ENCODE measurements around the gene TICAM1. TPM values are rescaled to one million over a fixed set of nuclear protein-coding genes. Genes with fewer than 3 reads are reported as not detected.

TICAM1 gene
- polyA plus RNA-seq, 1 experiment = 1.9 TPM

- no peak overlapping the region for H3K4me3 ChIP-seq (ENCODE audit: low read depth, low read length)
- no peak for DNase-seq (ENCODE audit: low read depth)
- no peaks in the 10 kb centered on the region for H3K27me3 ChIP-seq (ENCODE audit: control insufficient read depth, insufficient read depth, low read length)
- peaks cover 26% of the 10 kb centered on the region for H3K36me3 ChIP-seq (ENCODE audit: control insufficient read depth, insufficient read depth, low read length)
- CTCF ChIA-PET = interaction anchor here (1.1 to 1.7 kb wide), 2 partner anchors 11 to 35 kb away, joined by 3 to 4 read pairs; no protein-coding TSS in a partner anchor
- POLR2A ChIA-PET = no interaction called here
- TF ChIP-seq CTCF (IDR thresholded peaks at IDR 0.05; ENCODE audit: insufficient read depth, low read depth, low read length) = no peak
These were observed 14.6 kb downstream of the TICAM1 start for GRCh38 chr19:4816950-4817278.

GRCh38 chr19:4816202-4816949 is 15.1 kb downstream of the TICAM1 start:
- Histone ChIP-seq H3K27me3 (ENCODE audit: control insufficient read depth, insufficient read depth, low read length) (no peaks in the 10 kb centered on the region), H3K36me3 (ENCODE audit: control insufficient read depth, insufficient read depth, low read length) (peaks cover 26% of the 10 kb centered on the region), H3K4me3 (ENCODE audit: low read depth, low read length) (no peak overlapping the region)
- ChIA-PET POLR2A (no interaction called here), CTCF (interaction anchor here (1.1 to 1.7 kb wide), 2 partner anchors 12 to 35 kb away, joined by 3 to 4 read pairs; no protein-coding TSS in a partner anchor)
- TF ChIP-seq CTCF (IDR thresholded peaks at IDR 0.05; ENCODE audit: insufficient read depth, low read depth, low read length) = no peak
- DNase-seq (ENCODE audit: low read depth) = no peak

- CTCF ChIA-PET = no interaction called here
- POLR2A ChIA-PET = no interaction called here
- Histone ChIP-seq H3K27me3 (ENCODE audit: control insufficient read depth, insufficient read depth, low read length) (no peaks in the 10 kb centered on the region), H3K36me3 (ENCODE audit: control insufficient read depth, insufficient read depth, low read length) (peaks cover 26% of the 10 kb centered on the region), H3K4me3 (ENCODE audit: low read depth, low read length) (no peak overlapping the region)
- TF ChIP-seq CTCF (IDR thresholded peaks at IDR 0.05; ENCODE audit: insufficient read depth, low read depth, low read length) = no peak
- DNase-seq (ENCODE audit: low read depth) = no peak
These were observed 15.9 kb downstream of the TICAM1 start for GRCh38 chr19:4815426-4816201.

- CTCF ChIA-PET = interaction anchor here (0.8 to 3.2 kb wide), 2 partner anchors 37 to 97 kb away, joined by 6 to 32 read pairs; no protein-coding TSS in a partner anchor
- Histone ChIP-seq H3K4me3 (ENCODE audit: low read depth, low read length) (no peak overlapping the region), H3K27me3 (ENCODE audit: control insufficient read depth, insufficient read depth, low read length) (no peaks in the 10 kb centered on the region), H3K36me3 (ENCODE audit: control insufficient read depth, insufficient read depth, low read length) (peaks cover 26% of the 10 kb centered on the region)
- DNase-seq (ENCODE audit: low read depth) = no peak
- POLR2A ChIA-PET = no interaction called here
- TF ChIP-seq CTCF (IDR thresholded peaks at IDR 0.05; ENCODE audit: insufficient read depth, low read depth, low read length) = no peak
These were observed 16.7 kb downstream of the TICAM1 start for GRCh38 chr19:4814625-4815425.

Data from BJ (cell line).